Natural killer cell (primary cell): ENCODE data around the gene CERS4. TPM values are rescaled to one million over a fixed set of nuclear protein-coding genes. Genes with fewer than 3 reads are reported as not detected.
A peak's percentile ranks its signal among the peaks of the same experiment; 100 is the strongest.

Source experiments
- ATAC-seq, 3 donors: fragments of 150-1000 bp in 2 of 3; fragments of 200-7000 bp in 1 of 3; cut with Tn5 transposase; 1 replicate in 1 of 3; 2 replicates in 2 of 3; pipeline ENCODE4 v1.10.0; 2021; ENCODE audit warnings: mild to moderate bottlenecking in 2 of 3, moderate library complexity in 2 of 3
- DNase-seq, 2 donors: peaks; one replicate each; pipeline versions ENCODE4 v3.0.0 to v3.0.0-alpha.2; 2013 to 2021; ENCODE audit warnings: mixed read lengths in 1 of 2
- H3K27ac ChIP-seq: one replicate; pipeline ENCODE4 v1.5.1; 2013; ENCODE audit warnings: mild to moderate bottlenecking, low read length
- H3K27me3 ChIP-seq: one replicate; pipeline ENCODE4 v1.6.1; 2013; ENCODE audit warnings: low read length; ENCODE audit not compliant: control insufficient read depth, insufficient read depth
- H3K36me3 ChIP-seq: one replicate; pipeline ENCODE4 v1.6.1; 2013; ENCODE audit warnings: low read length; ENCODE audit not compliant: control insufficient read depth, insufficient read depth
- H3K4me1 ChIP-seq: one replicate; pipeline ENCODE4 v1.6.1; 2013; ENCODE audit warnings: low read length; ENCODE audit not compliant: control insufficient read depth, insufficient read depth
- H3K4me3 ChIP-seq: one replicate; pipeline ENCODE4 v1.5.1; 2013; ENCODE audit warnings: low read length
- H3K9me3 ChIP-seq: one replicate; pipeline ENCODE4 v1.6.1; 2013; ENCODE audit warnings: low read length; ENCODE audit not compliant: control insufficient read depth, insufficient read depth
- H3K27ac Mint-ChIP-seq, 2 donors: one replicate each; pipeline ENCODE4 v1.8.0; 2022; ENCODE audit warnings: mild to moderate bottlenecking in 2 of 2, mixed read lengths in 2 of 2, moderate library complexity in 1 of 2
- H3K27me3 Mint-ChIP-seq, 2 donors: one replicate each; pipeline ENCODE4 v1.8.0; 2022; ENCODE audit warnings: low read depth in 2 of 2, mixed read lengths in 2 of 2
- H3K36me3 Mint-ChIP-seq: one replicate; pipeline ENCODE4 v1.8.0; 2022; ENCODE audit warnings: mixed read lengths
- H3K4me1 Mint-ChIP-seq, 2 donors: one replicate each; pipeline ENCODE4 v1.8.0; 2022; ENCODE audit warnings: mixed read lengths in 2 of 2
- H3K4me3 Mint-ChIP-seq: one replicate; pipeline ENCODE4 v1.8.0; 2022; ENCODE audit warnings: mild to moderate bottlenecking, moderate library complexity, mixed read lengths
- H3K9me3 Mint-ChIP-seq, 2 donors: one replicate each; pipeline ENCODE4 v1.8.0; 2022; ENCODE audit warnings: mixed read lengths in 2 of 2
- WGBS: methylation state at CpG from one replicate; pipeline ENCODE4 v1.1.7; 2013; ENCODE audit warnings: missing lambda C conversion rate; ENCODE audit not compliant: insufficient coverage; 5-methylcytosine and 5-hydroxymethylcytosine counted together
- intact Hi-C: fragments of 100-400 bp; cut with micrococcal nuclease; formaldehyde crosslinking; loops from one replicate; pipeline ENCODE4 v1.14.2; 2022
- total RNA-seq, 4 donors: library from RNA; stranded (reverse); fragments of 120-200 nt in 1 of 4; gene quantifications; one replicate each; pipeline versions ENCODE4 v1.2.3 to v1.2.4, GENCODE V29; 2013 to 2022
- TF ChIP-seq, protein P1 (sequence below): fragments of 200-600 bp; IDR thresholded peaks from one replicate; pipeline ENCODE4 v1.8.0; 2022; ENCODE audit warnings: antibody characterized with exemption

CERS4 gene
- total RNA-seq, 3 donors from 2014 or later (not counting 1 experiment from before 2014, with no cell fraction given): 50.0 to 70.8 (median 69.8) TPM

GRCh38 chr19:8302734-8303133, 93.6 kb downstream of the CERS4 start:
- Histone ChIP-seq H3K27me3 (no peaks in the 10 kb centered on the region), H3K9me3 (no peaks in the 10 kb centered on the region), H3K27ac (no peak overlapping the region), H3K4me1 (peaks cover 28% of the 10 kb centered on the region), H3K4me3 (no peak overlapping the region), H3K36me3 (peaks cover 3% of the 10 kb centered on the region)
- Mint-ChIP-seq H3K4me1 (peaks cover 21 to 29% of the 10 kb centered on the region in 2 donors), H3K27ac (no peak overlapping the region), H3K36me3 (no peaks in the 10 kb centered on the region), H3K4me3 (no peak overlapping the region), H3K27me3 (no peaks in the 10 kb centered on the region), H3K9me3 (no peaks in the 10 kb centered on the region)
- ATAC-seq (no peak), DNase-seq (peak in 1 of 2 donors; percentile 13)
- intact Hi-C loops: no loop called here
- TF ChIP-seq, protein P1, sequence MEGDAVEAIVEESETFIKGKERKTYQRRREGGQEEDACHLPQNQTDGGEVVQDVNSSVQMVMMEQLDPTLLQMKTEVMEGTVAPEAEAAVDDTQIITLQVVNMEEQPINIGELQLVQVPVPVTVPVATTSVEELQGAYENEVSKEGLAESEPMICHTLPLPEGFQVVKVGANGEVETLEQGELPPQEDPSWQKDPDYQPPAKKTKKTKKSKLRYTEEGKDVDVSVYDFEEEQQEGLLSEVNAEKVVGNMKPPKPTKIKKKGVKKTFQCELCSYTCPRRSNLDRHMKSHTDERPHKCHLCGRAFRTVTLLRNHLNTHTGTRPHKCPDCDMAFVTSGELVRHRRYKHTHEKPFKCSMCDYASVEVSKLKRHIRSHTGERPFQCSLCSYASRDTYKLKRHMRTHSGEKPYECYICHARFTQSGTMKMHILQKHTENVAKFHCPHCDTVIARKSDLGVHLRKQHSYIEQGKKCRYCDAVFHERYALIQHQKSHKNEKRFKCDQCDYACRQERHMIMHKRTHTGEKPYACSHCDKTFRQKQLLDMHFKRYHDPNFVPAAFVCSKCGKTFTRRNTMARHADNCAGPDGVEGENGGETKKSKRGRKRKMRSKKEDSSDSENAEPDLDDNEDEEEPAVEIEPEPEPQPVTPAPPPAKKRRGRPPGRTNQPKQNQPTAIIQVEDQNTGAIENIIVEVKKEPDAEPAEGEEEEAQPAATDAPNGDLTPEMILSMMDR: no peak
- WGBS: 98% methylated on average over 6 of the region's 7 CpGs

- Mint-ChIP-seq H3K36me3 (no peaks in the 10 kb centered on the region), H3K4me3 (no peak overlapping the region), H3K9me3 (no peaks in the 10 kb centered on the region), H3K27ac (no peak overlapping the region), H3K27me3 (no peaks in the 10 kb centered on the region), H3K4me1 (peaks cover 32 to 41% of the 10 kb centered on the region in 2 donors)
- no peaks in the 10 kb centered on the region for H3K9me3 ChIP-seq
- TF ChIP-seq, protein P1: no peak
- 93% methylated on average over 33 of the region's 33 CpGs for WGBS
- H3K4me3 ChIP-seq: no peak overlapping the region
- no peaks in the 10 kb centered on the region for H3K27me3 ChIP-seq
- ATAC-seq (no peak), DNase-seq (peak; percentile 14 to 29)
- H3K27ac ChIP-seq: no peak overlapping the region
- peaks cover 7% of the 10 kb centered on the region for H3K36me3 ChIP-seq
- intact Hi-C loops: loop anchor here (5.0 kb wide), 1 partner anchor 1108 kb away; no protein-coding TSS in a partner anchor
- H3K4me1 ChIP-seq: peaks cover 47% of the 10 kb centered on the region
Measured at GRCh38 chr19:8304841-8305621, 95.9 kb downstream of the CERS4 start.

DNA sequence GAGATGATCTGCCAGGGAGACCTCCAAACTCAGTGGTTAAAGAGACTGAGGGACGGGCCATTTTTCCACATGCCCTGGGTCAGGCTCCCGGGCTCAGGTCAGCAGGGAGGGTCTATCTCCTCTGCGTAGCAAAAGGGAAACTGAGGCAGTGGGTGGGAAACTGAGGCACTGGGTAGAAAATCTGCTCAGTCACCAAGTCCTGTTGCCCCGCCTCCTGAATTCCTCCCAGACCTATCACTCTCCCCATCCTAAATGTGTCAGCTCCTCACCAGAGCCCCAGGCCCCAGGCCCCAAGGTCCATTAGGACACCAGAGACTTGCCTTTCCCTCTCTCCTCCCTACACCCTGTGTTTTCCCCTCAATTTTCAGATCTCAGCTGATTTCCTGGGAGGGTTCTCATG, 96.6 kb downstream of the CERS4 start:
- H3K9me3 Mint-ChIP-seq: no peaks in the 10 kb centered on the region
- peaks cover 32 to 41% of the 10 kb centered on the region in 2 donors for H3K4me1 Mint-ChIP-seq
- TF ChIP-seq, protein P1: no peak
- Histone ChIP-seq H3K36me3 (peaks cover 10% of the 10 kb centered on the region), H3K27me3 (no peaks in the 10 kb centered on the region), H3K4me3 (no peak overlapping the region), H3K4me1 (peaks cover 47% of the 10 kb centered on the region), H3K9me3 (no peaks in the 10 kb centered on the region), H3K27ac (peak overlapping the region; percentile 28)
- ATAC-seq: no peak
- DNase-seq: no peak
- peak overlapping the region; percentile 74 to 85 for H3K27ac Mint-ChIP-seq
- no peaks in the 10 kb centered on the region for H3K27me3 Mint-ChIP-seq
- H3K36me3 Mint-ChIP-seq: no peaks in the 10 kb centered on the region
- intact Hi-C loops: loop anchor here (5.0 kb wide), 1 partner anchor 1108 kb away; no protein-coding TSS in a partner anchor
- peak overlapping the region; percentile 86 for H3K4me3 Mint-ChIP-seq
- 81% methylated on average over 4 of the region's 4 CpGs for WGBS
